Pancreas (tissue), 10 donors: Measurements from ENCODE around the gene NUBPL. TPM values are rescaled to one million over a fixed set of nuclear protein-coding genes. Genes with fewer than 3 reads are reported as not detected.

Source experiments
- ATAC-seq, 4 donors: fragments of 200-7000 bp; cut with Tn5 transposase; one replicate each; pipeline versions ENCODE4 v1.8.0 to v1.9.1; 2020; ENCODE audit warnings: mild to moderate bottlenecking in 4 of 4, moderate library complexity in 4 of 4
- DNase-seq, 6 donors: peaks; one replicate each; pipeline ENCODE4 v3.0.0-alpha.2; 2020
- FAIRE-seq: peaks from 2 replicates; lab custom pipeline; 2012; peaks lifted over from hg19 to GRCh38; lab: Jason Lieb, UNC
- H3K27ac ChIP-seq, 4 donors: fragments of 200-600 bp; sonication (generic); 1 replicate in 3 of 4; 2 replicates in 1 of 4; pipeline versions ENCODE4 v1.5.0 to v1.8.0; 2020
- H3K27me3 ChIP-seq, 4 donors: fragments of 200-600 bp; one replicate each; pipeline ENCODE4 v1.8.0; 2021
- H3K36me3 ChIP-seq, 3 donors: fragments of 200-600 bp; sonication (generic) in 1 of 3; one replicate each; pipeline versions ENCODE4 v1.5.0 to v1.8.0; 2020 to 2021
- H3K4me1 ChIP-seq, 3 donors: fragments of 200-600 bp; one replicate each; pipeline ENCODE4 v1.8.0; 2021
- H3K4me3 ChIP-seq, 4 donors: fragments of 200-600 bp; sonication (generic) in 2 of 4; one replicate each; pipeline versions ENCODE4 v1.5.0 to v1.8.0; 2020 to 2021
- H3K9me3 ChIP-seq, 4 donors: fragments of 200-600 bp; one replicate each; pipeline ENCODE4 v1.8.0; 2021
- WGBS, 2 donors: extraction: QIAGEN DNeasy Blood & Tissue Kit; methylation state at CpG; one replicate each; pipeline ENCODE4 v1.1.7; 2013; 5-methylcytosine and 5-hydroxymethylcytosine counted together
- intact Hi-C, 3 donors: fragments of 100-400 bp; cut with DNase I; formaldehyde crosslinking; loops; one replicate each; pipeline versions ENCODE4 v1.11.1 to v1.14.2; 2022
- polyA plus RNA-seq, 2 donors: library from polyadenylated mRNA; stranded (reverse); fragments of 200-250 nt; gene quantifications; one replicate each; pipeline ENCODE4 v1.2.3, GENCODE V29; 2013
- total RNA-seq, 6 donors: library from RNA; stranded (reverse); fragmentation: NEBNext Ultra II Directional in 4 of 6; extraction: Animal tissue kit (Norgen Biotek cat#: 25700) in 4 of 6; gene quantifications; one replicate each; pipeline versions ENCODE4 v1.2.1 to v1.2.4, GENCODE V29; 2021 to 2023
- TF ChIP-seq, protein P1 (sequence below), 4 donors: fragments of 200-600 bp; sonication (generic) in 3 of 4; IDR thresholded peaks; one replicate each; pipeline versions ENCODE4 v1.5.0 to v1.8.0; 2021; ENCODE audit warnings: antibody characterized with exemption in 4 of 4
- donor health status: healthy with polysubstance abuse.
- donor health status: DM: no; HTN: no; CAD: no; lungs with moderate emphysema.
- donor health status: DM: no; HTN: no; CAD: no.
- donor health status: control.
- donor health status: control.
- donor health status: Bipolar disorder and iron deficiency.
- donor health status: DM: yes; HTN: yes; CAD: no.
- donor health status: DM: no; HTN: no; CAD: no.
- donor health status: DM: no; HTN: no; CAD: no.
- donor health status: DM: yes; HTN: yes; CAD: no.

Gene NUBPL
- total and polyA plus RNA-seq, 8 donors, result 2.1 to 7.0 (median 4.9) TPM

- DNase-seq (no peak), ATAC-seq (no peak), FAIRE-seq (no peak)
- no peaks in the 10 kb centered on the region for H3K27me3 ChIP-seq
- intact Hi-C loops, result no loop called here
- H3K4me1 ChIP-seq, result no peaks in the 10 kb centered on the region
- H3K27ac ChIP-seq, result no peak overlapping the region
- WGBS, 2 donors, result 34 to 35% methylated on average over 7 of the region's 7 CpGs
- TF ChIP-seq, protein P1, sequence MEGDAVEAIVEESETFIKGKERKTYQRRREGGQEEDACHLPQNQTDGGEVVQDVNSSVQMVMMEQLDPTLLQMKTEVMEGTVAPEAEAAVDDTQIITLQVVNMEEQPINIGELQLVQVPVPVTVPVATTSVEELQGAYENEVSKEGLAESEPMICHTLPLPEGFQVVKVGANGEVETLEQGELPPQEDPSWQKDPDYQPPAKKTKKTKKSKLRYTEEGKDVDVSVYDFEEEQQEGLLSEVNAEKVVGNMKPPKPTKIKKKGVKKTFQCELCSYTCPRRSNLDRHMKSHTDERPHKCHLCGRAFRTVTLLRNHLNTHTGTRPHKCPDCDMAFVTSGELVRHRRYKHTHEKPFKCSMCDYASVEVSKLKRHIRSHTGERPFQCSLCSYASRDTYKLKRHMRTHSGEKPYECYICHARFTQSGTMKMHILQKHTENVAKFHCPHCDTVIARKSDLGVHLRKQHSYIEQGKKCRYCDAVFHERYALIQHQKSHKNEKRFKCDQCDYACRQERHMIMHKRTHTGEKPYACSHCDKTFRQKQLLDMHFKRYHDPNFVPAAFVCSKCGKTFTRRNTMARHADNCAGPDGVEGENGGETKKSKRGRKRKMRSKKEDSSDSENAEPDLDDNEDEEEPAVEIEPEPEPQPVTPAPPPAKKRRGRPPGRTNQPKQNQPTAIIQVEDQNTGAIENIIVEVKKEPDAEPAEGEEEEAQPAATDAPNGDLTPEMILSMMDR (IDR thresholded peaks at IDR 0.05), result no peak
- H3K9me3 ChIP-seq, result no peaks in the 10 kb centered on the region
- H3K4me3 ChIP-seq, result no peak overlapping the region
- no peaks in the 10 kb centered on the region for H3K36me3 ChIP-seq
Observed at GRCh38 chr14:31530136-31530535, 31.1 kb upstream of the NUBPL start.

- no peak for FAIRE-seq
- 52 to 63% methylated on average over 5 of the region's 5 CpGs for WGBS, 2 donors
Observed at GRCh38 chr14:31536201-31536960, 24.8 kb upstream of the NUBPL start.

DNA sequence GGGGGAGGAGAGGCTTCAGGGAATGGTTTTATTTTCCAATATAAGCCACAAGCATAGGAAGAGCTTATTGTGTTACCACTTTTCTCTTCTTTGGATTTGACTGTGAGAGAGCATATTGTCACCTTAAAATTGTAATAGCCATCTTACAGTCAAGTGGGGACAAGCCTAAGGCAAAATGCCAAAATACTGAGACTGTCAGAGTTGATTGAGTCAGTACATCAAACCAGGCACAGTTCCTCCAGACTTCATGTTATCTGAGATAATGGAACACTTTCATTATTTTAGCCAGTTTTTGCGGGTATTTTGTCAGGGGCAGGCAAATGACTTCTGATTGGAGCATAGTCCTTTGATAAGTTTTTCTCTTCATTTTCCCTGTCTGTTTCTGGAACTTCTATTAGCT lies 19.5 kb upstream of the NUBPL start:
- FAIRE-seq (no peak), DNase-seq (no peak), ATAC-seq (no peak)
- Histone ChIP-seq H3K36me3 (no peaks in the 10 kb centered on the region), H3K4me1 (no peaks in the 10 kb centered on the region), H3K27me3 (no peaks in the 10 kb centered on the region), H3K27ac (no peak overlapping the region), H3K9me3 (no peaks in the 10 kb centered on the region), H3K4me3 (no peak overlapping the region)
- 71 to 73% methylated on average over 1 of the region's 1 CpG for WGBS, 2 donors
- TF ChIP-seq, protein P1 (IDR thresholded peaks at IDR 0.05), result no peak
- intact Hi-C loops, result no loop called here

More at GRCh38 chr14:31536201-31536960, 24.8 kb upstream of the NUBPL start:
- ATAC-seq (no peak), DNase-seq (no peak)
- H3K4me1 ChIP-seq, result no peaks in the 10 kb centered on the region
- intact Hi-C loops, result no loop called here
- peaks cover 0 to 6% (median 0%) of the 10 kb centered on the region in 4 donors for H3K27me3 ChIP-seq
- no peaks in the 10 kb centered on the region for H3K36me3 ChIP-seq
- no peak overlapping the region for H3K4me3 ChIP-seq
- H3K9me3 ChIP-seq, result no peaks in the 10 kb centered on the region
- TF ChIP-seq, protein P1 (IDR thresholded peaks at IDR 0.05), result no peak
- H3K27ac ChIP-seq, result no peak overlapping the region

GRCh38 chr14:31543969-31544799 lies 17.0 kb upstream of the NUBPL start:
- Histone ChIP-seq H3K4me3 (no peak overlapping the region), H3K4me1 (no peaks in the 10 kb centered on the region), H3K27ac (no peak overlapping the region), H3K36me3 (no peaks in the 10 kb centered on the region), H3K27me3 (no peaks in the 10 kb centered on the region), H3K9me3 (no peaks in the 10 kb centered on the region)
- FAIRE-seq (no peak), DNase-seq (no peak), ATAC-seq (no peak)
- TF ChIP-seq, protein P1 (IDR thresholded peaks at IDR 0.05), result no peak
- WGBS, 2 donors, result 53 to 63% methylated on average over 5 of the region's 5 CpGs
- intact Hi-C loops, result no loop called here
